GM19438 (cell line): ENCODE data around the gene WDR91.
A peak's percentile ranks its signal among the peaks of the same experiment; 100 is the strongest.
"Not testable (repeated sequence)": the region's sequence is repeated elsewhere in the genome, so short reads cannot be mapped to it uniquely, and the experiment has no call there.

ENCODE experiments used
- ATAC-seq: cut with Tn5 transposase; IDR thresholded peaks from one replicate; pipeline ENCODE4 v1.9.1; 2021; ENCODE audit warnings: low read depth; ENCODE audit not compliant: unreplicated experiment

Gene WDR91

GRCh38 chr7:135181929-135182678 is 29.2 kb downstream of the WDR91 start:
- ATAC-seq = no peak

- ATAC-seq = no peak
Observed at GRCh38 chr7:135181261-135181928, 29.9 kb downstream of the WDR91 start.

GRCh38 chr7:135180122-135180521 is 31.2 kb downstream of the WDR91 start:
- ATAC-seq = no peak

- no peak for ATAC-seq
Observed at GRCh38 chr7:135179321-135179925, 31.9 kb downstream of the WDR91 start.

GRCh38 chr7:135178364-135178763 is 33.0 kb downstream of the WDR91 start:
- no peak for ATAC-seq

GRCh38 chr7:135177028-135177696 is 34.2 kb downstream of the WDR91 start:
- no peak for ATAC-seq

- ATAC-seq = no peak
Observed at GRCh38 chr7:135175931-135176330, 35.4 kb downstream of the WDR91 start.

- no peak for ATAC-seq
Observed at GRCh38 chr7:135174941-135175340, 36.4 kb downstream of the WDR91 start.

DNA sequence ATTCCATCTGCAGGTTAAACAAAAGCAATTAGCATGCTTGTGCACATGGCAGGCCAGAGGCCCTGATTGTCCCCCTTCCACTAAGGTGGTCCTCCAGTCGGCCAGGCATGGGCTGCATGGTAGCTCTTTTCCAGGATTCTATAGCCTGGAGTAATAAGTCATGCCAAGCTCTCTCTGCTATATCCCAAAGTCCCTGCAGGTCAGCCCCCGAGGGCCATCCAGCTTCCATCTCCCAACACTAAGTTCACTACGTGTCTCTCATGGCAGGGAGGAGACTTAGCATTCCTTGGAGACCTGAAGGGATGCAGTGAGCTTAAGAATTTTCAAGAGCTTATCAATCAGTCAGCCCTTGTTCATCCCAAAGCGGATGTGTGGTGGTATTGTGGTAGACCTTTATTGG is 37.4 kb downstream of the WDR91 start:
- not testable (repeated sequence) for ATAC-seq

- ATAC-seq = not testable (repeated sequence)
Observed at GRCh38 chr7:135171581-135172291, 39.6 kb downstream of the WDR91 start.

DNA sequence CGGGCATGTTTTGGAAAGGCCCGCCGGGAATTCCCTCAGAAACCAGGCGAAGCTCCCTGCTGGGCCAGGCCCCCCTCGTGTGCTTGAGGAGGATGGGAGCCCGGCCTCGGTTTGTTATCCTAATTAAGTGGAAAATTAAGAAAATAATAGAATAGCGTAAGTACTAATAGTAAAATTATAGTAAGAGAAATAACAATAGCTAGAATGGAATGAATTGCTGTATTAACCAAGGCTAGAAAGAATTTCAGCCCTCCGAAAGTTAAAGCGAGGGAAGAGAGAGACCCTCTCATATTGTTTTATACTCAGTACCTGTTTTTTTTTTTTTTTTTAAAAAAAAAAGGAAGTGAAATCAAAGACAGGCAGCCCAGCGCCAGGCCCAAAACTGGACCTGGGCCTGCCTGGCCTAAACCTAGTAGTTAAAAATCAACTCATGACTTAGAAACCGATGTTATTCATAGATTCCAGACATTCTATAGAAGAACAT is 40.3 kb downstream of the WDR91 start:
- peak; percentile 40 for ATAC-seq

DNA sequence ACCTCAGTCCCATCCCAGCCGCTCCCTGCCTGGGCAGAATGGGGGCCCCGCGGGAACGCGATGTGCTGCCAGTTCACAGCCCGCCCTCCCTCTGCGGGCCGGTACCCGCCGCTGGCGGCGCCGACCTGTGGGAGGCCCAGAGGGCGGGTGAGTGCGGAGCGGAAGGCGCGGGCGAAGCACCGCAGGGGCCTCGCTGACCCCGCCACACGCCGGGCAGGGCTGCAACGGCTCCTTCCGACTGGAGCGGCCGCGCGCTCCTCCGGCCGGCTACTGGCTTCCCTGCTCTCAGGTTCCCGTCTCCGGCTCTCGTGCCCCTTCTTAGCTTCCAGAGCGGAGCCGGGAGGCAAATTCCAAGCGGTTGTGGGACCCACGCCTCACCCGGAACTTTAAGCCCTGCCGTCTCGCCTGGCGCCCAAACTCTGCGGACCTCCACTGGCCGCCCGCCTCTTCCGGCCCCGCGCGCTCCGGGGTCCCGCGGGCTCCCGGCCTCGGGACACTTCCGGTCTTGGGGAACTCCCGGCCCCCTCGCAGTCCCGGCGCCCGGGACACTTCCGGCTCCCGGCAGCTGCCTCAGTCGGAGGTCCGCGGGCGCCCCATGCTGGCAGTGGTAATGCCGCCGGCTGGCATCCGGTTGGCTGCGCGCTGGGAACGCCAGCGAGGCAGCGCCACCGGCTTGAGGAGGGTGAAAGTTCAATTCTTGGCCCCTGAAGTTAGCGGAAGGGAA is 40.9 kb downstream of the WDR91 start, which contains the start of gene CYREN:
Gene CYREN (minus strand): TSS at position 434 of the 724 bp plus-strand sequence. CDS start 1,785 bp downstream, outside the sequence.
- ATAC-seq = peak; percentile 60

DNA sequence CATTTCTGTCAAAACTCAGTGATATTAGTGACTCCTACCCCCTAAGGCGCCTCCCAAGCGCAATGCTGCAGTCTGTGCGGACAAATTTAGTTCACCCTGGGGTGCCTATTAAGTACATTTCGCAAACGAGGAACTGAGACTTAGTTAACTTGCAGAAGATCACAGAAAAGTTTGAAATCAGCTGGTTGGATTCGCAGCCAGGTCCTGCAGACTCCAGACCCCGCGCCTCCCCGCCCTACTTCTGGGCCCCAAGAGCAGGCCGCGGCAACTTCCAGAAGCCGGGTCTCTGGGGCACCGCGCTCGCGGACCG is 41.4 kb downstream of the WDR91 start:
- peak; percentile 9 for ATAC-seq

DNA sequence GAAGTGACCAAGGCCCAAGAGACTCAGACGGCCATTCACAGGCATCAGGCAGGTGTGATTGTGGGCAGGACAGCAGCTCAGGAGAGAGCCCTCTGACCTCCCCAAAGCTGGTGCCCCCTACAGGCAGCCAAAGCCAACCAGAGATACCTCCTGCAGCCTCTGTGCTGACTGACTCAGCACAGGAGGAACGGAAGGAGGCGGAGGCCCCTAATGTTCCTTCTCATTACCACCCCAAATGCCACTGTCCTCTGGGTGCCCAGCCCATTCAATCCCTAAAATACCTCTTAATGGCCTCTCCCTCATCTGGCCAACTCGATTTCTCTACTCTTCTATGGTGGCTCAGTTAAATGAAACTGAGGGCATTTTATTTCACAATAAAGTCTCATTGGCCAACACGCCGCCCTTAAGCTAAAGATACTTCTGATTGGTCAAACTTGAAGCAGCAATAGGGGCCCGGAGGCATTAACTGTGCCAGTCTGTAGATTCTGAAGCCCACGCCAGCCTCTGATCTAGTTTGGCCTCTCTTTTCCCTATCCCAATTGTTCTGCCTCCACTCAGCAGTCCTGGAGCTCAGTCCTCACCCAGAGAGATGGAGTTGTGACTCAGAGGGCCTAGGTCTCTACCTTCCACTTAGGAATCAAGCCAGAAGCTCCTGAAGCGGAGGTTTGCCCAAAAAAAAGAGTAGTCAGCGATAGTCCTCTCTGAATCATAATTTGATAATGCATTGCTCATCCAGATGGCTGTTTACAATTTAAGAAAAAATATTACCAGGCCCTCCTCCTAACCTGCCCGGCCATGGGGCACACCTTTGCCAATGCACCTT is 42.0 kb downstream of the WDR91 start:
- peak; percentile 35 for ATAC-seq

GRCh38 chr7:135168489-135169140 is 42.7 kb downstream of the WDR91 start:
- ATAC-seq = no peak

- no peak for ATAC-seq
Observed at GRCh38 chr7:135168001-135168400, 43.3 kb downstream of the WDR91 start.

DNA sequence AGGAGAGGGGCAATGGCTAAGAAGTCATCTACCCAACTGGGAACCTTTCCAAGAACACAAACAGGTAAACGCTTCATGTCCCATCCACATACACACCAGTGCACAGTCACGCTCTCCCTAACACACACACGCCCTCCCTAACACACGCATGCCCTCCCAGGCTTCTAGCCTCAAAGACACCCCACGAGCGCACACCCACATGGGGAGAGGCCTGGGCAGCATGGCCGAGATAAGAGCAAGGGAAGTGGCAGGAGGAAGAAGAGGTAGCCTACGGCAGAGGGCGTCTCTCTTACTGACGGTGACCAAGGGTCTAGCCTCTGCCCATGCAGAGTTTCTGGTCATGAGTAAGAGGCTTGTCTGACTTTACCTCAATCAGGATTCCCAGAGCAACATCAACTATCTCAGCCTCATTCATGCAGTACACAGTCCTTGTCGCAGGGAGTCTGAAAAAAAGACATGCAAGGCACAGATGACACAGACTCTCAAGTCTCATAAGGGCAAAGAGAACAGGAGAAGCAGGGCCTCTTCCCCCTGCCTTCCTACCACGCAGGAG is 43.9 kb downstream of the WDR91 start:
- no peak for ATAC-seq

DNA sequence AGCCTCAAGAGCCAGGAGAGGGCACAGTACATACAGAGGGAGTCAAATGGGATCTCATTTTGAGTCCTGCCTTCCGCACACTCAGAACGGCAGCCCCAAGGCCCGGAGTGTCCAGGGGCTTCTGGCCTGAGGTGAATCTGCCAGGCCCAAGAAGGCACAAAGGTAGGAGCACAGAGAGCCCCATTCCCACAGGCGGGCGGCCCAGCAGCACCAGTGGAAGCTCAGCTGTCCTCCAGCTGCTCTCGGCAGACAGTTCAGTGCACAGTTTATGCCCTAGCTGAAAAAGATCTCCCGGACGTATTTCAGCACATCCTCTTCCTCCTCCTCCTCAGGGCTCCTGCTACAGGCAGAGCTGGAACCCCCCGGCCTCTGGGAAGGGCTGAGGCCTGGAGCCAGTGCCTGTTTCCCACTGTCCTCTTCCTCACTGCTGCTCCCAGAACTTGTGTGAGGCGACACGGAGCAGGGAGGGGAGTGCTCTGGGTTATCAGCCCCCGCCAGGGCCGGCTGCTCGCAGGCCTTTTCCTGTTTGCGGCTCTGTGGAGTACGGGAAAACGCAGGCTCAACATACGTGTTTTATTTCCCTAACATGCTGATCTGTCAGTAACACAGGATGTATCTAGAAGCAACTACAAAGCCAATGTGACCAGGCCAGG is 44.9 kb downstream of the WDR91 start:
- no peak for ATAC-seq
